ENCODE measurements around the gene ACBD4.

ACBD4 gene

DNA sequence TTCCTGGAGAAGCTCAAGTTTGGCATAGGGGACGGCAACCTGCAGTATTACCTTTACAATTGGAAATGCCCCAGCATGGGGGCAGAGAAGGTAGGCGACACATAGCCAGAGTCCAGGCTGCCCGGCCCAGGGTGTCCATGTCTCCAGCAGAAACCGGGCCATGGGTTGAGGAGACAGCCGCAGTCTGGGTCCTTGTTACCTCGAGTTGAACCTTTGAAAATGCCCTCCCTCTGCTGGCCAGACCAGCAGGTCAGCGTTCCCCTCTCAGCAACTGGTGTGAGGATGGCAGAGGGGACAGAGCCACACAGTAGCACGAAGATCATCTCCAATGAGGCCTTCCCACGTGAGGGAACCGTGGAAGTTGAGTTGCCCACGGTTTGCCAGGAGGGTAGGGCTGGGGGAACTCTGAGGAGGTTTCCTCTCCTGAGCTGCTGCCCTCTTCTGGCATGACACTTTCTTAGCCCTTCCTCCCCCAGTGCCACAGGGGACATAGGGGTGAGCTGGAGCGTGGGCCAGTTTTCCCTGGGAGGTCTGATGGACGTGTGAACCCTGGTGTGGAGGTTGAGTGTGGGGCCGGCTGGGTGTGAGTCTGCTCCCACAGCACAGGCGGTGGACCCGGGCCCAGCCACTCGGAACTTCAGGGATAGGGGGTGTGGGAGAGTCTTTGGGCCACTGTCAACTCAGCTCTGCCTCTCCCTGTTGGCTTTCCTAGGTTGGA lies 30.4 kb upstream of the ACBD4 start:
- DNase-seq: no peak

GRCh38 chr17:45106096-45106495 lies 29.4 kb upstream of the ACBD4 start:
- DNase-seq: no peak

DNA sequence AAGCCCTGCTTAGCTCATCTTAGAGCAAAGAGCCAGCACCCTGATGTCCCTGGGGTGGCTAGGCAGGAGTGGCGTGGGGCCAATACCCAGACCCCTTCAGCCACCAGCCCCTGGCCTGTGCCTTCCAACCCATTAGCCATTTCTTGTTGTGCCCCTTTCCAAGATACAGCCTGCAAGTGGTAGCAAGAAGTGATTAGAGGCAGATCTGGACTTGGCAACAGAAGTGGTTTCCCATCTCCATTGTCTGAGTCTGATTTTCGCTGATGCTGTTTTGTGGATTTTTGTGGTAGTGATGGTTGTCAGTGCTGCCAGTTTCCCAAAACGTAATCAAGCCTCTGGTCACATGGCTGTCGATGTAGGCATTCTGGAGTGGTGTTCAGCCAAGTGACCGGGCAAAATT lies 28.9 kb upstream of the ACBD4 start:
- no peak for DNase-seq

- no peak for DNase-seq
Observed at GRCh38 chr17:45107293-45108010, 28.0 kb upstream of the ACBD4 start.

DNA sequence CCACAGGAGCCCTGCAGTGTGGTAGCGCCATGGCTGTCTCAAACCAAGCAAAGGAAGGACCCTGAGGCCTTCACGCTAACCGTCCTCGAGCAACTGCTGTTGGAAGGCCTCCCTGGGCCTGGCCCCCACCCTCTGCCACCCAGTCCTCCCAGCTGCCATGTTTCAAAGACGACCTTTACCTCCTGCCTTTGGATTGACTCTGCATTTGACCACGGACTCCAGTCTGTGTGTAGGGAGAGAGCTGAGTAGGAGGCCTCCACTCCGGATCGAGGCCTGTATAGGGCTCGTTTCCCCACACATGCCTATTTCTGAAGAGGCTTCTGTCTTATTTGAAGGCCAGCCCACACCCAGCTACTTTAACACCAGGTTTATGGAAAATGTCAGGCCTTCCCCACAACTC lies 27.4 kb upstream of the ACBD4 start:
- no peak for DNase-seq

DNA sequence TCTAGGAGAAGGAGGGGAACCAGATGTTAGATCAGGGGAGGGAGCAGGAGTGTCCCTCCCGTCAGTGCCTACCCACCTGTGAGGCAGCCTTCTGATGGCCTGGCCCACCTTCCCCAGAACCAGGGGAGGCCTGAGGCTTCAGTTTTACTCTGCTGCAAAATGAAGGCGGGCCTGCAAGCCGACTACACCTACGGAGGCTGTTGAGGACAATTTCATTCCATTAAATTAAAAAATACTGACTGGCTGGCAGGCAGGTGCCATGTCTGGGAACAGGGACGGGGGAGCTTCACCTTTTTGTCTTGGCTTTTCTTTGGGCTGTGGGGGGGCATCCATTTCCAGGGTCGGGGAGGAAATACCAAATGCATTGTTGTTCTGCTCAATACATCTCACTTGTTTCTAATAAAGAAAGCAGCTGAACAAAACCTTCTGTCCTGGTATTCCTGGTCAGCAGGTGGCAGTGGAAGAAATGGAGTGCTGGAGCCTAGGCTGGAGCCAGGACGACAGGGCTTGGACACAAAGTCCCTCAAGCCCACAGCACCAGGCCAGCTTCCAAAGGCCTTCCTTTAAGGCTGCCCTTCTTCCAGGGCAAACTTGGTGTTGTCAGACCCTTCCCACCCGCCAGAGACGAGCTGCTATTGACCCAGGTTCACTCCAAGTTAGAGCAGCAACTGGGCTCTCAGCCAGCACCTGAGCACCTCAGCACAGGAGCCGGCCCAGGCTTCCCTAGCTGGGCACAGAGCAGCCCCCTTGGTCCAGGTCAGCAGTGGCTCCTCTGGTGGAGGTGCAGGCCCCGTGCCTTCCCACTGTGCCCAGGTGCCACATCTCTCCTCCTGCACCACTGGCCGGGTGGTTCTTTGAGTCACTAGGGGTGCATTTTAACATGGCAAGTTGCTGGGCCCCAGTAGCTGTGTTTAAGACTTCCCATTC lies 26.6 kb upstream of the ACBD4 start:
- no peak for DNase-seq

DNA sequence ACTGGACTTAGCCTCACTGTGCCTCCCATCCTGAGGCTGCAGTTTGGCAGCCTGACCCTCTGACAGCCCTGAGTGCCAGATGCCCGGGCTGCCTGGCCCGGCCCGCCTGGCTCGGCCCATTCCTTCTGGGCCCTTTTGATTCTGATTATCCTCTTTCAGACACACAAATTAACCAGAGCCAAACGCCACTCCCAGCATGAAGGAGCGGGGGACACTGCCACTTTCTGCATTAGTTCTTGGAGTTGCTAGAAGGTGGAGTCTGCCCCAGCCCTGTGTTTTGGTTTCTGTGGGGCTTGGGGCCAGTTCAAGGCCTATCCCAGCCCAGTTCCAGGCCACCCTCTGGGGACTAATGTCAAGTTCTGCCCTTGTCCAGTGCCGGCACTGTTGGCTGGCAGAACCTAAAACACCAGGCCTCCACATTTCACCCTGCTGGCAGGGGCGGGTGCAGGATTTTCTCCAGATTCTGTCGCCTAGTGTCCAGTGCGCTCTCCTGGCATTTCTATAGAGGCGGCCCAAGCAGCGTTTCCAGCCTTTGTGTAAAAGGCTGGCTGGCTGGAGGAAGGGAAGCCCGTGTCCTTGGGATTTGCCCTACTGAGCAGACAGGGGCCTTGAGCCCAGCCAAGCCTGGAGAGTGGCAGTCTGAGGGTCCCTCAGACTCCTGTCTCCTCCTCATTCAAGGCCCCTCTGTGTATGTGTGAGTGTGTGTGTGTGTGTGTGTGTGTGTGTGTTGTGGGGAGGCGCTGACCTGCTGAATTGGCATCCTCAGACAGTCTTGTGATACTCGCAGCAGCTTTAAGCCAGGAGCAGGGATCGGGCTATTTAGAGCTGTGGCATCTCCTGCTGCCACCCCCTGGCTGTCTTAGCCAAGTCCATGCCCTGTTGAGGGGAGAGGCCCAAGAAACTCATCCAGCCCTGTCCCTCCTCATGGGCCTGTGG lies 24.5 kb upstream of the ACBD4 start:
- no peak for DNase-seq

DNA sequence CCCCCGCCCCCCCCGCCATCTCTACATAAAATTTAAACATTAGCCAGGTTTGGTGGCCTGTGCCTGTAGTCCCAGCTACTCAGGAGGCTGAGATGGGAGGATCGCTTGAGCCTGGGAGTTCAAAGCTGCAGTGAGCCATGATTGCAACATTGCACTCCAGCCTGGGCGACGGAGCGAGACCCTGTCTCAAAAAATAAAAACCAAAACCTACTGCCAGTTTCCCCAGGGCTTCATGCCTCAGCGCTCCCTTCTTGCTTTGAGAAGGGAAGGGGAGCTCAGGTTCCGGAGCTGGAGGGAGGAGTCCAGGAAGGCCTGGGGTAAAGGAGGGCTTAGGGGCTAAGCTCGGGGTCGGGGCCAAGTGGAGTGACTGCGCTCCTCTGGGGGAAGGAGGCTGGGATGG lies 23.6 kb upstream of the ACBD4 start:
- DNase-seq: no peak

- DNase-seq: no peak
Observed at GRCh38 chr17:45112559-45113423, 22.7 kb upstream of the ACBD4 start.

GRCh38 chr17:45113424-45113754 lies 22.1 kb upstream of the ACBD4 start:
- DNase-seq: no peak

DNA sequence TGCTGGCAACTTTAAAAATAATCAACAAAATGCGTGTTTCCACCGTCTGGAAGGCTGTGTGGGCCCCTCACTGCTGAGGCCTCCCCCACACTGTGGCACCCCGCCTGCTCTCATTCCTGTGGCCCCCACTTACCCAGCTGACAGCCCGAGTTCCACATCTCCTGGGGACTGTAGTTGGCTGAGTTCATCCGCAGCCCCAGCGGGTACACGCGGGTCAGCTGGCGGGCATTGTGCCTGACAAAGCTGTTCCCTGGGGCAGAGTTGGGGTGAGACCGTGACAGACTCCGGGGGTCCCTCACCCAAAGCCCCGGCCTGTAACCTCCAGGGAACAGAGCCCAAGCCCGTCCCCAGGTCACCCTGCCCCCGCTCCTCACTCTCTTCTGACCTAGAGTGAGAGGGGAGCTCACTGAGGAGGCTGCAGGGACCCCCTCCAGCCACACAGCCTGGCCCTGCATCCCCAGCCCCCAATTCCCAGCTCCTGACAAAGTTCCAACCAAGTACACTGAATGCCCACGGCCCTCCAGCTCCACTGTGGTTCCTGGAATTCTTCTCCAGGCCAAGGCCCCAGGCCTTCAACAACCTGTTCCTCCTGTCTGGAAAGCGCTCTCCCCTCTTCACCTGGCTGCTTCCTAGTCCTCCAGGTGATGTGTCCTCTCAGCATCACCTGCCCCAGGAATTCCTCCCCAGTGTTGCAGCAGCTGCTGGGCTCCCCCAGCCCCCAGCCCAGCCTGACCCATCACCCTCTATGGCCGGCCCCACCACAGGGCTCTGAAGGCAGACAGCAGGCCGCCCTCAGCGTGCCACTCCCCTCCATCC lies 21.2 kb upstream of the ACBD4 start:
- DNase-seq: no peak

GRCh38 chr17:45115015-45115625 lies 20.4 kb upstream of the ACBD4 start:
- DNase-seq: no peak

- no peak for DNase-seq
Observed at GRCh38 chr17:45115871-45116270, 19.6 kb upstream of the ACBD4 start.

DNA sequence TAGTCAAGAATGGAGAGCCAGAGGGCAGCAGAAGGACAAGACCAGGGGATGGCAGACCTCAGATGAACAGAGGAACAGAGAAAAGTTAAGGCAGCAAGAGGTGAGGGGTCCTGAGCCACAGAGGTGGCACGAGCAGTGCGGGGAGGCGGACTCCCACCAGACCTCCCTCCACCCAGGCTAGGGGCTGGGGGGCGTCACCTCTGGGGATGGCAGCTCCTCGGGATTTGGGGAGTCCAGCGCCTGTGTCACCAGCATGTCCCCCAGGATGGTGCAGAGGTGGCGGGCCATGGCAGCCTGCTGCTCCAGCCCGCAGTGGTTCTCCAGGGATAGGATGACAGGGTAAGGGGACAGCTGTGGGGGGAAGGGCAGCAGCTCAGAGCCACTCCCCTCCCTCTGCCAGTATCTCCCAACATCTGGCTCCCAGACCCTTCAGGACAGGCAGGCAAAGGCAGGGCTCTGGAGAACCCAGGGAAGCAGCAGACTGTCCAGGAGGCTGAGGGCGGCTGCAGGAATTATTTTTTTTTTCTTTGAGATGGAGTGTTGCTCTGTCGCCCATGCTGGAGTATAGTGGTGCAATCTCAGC lies 19.0 kb upstream of the ACBD4 start:
- no peak for DNase-seq

GRCh38 chr17:45117334-45117733 lies 18.2 kb upstream of the ACBD4 start:
- DNase-seq: no peak

GRCh38 chr17:45117848-45118646 lies 17.4 kb upstream of the ACBD4 start:
- DNase-seq: no peak

DNA sequence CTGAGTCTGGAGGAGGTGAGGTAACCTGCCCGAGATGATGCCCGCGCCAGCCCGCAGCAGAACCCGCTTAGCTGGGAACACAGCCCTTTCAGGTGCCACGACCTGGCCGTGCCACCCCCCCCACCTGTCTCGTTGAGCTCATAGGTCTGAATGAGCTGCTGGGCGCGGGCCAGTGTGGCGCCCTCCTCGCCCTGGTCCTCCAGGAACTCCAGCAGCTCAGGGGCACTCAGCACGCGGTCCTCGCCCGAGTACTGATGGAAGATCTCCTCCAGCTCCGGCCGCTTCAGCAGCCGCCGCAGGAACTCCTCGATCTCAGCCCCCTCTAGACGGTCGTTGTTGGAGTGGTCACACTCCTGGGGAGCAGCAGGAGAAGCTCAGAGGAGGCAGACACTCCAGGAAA lies 16.8 kb upstream of the ACBD4 start:
- DNase-seq: no peak

DNA sequence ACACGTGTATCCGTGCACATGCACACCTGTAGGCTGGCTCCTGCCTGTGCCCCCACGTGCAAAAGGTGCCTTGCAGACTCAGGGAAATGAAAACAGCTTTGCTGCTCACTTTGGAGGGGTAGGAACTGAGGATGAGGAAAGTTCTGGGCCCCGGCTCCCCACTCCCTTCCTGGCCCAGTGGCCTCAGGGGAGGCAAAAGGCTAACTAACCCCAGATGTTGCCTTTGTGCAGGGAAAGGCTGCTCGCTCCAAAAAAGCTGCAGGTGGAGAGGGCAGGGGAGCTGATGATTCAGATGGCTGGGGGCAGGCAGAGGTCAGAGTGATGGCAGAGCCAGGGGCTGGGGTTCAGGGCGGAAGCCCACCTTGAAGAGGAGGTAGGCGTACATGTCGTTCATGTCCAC lies 15.5 kb upstream of the ACBD4 start:
- DNase-seq: no peak

- DNase-seq: no peak
Observed at GRCh38 chr17:45120558-45120957, 14.9 kb upstream of the ACBD4 start.
